NCI-H446 (cell line): ENCODE data around the gene KAT6B.
"Not testable (repeated sequence)": the region's sequence is repeated elsewhere in the genome, so short reads cannot be mapped to it uniquely, and the experiment has no call there.

Experiments
- DNase-seq, 2 experiments: peaks; one replicate each; lab custom pipeline; 2025; lab: John Stamatoyannopoulos, UW

KAT6B gene

GRCh38 chr10:74859546-74859945 is 33.1 kb downstream of the KAT6B start:
- no peak for DNase-seq

- DNase-seq: no peak
Observed at GRCh38 chr10:74862625-74863024, 36.2 kb downstream of the KAT6B start.

- DNase-seq: no peak
Observed at GRCh38 chr10:74863551-74863950, 37.2 kb downstream of the KAT6B start.

- DNase-seq: no peak
Observed at GRCh38 chr10:74867351-74867750, 41.0 kb downstream of the KAT6B start.

- DNase-seq: no peak
Observed at GRCh38 chr10:74868392-74868977, 42.1 kb downstream of the KAT6B start.

- DNase-seq: no peak
Observed at GRCh38 chr10:74869635-74870034, 43.2 kb downstream of the KAT6B start.

GRCh38 chr10:74870191-74870590 is 43.8 kb downstream of the KAT6B start:
- no peak for DNase-seq

GRCh38 chr10:74871595-74872382 is 45.4 kb downstream of the KAT6B start:
- DNase-seq: no peak

- no peak for DNase-seq
Observed at GRCh38 chr10:74873803-74874454, 47.5 kb downstream of the KAT6B start.

GRCh38 chr10:74874649-74875048 is 48.2 kb downstream of the KAT6B start:
- no peak for DNase-seq

- no peak for DNase-seq
Observed at GRCh38 chr10:74875068-74875467, 48.7 kb downstream of the KAT6B start.

GRCh38 chr10:74875966-74876365 is 49.6 kb downstream of the KAT6B start:
- DNase-seq: no peak

GRCh38 chr10:74877054-74877453 is 50.7 kb downstream of the KAT6B start:
- DNase-seq: not testable (repeated sequence)

GRCh38 chr10:74877898-74878297 is 51.5 kb downstream of the KAT6B start:
- no peak for DNase-seq

GRCh38 chr10:74880041-74880440 is 53.6 kb downstream of the KAT6B start:
- DNase-seq: no peak

GRCh38 chr10:74881253-74881884 is 55.0 kb downstream of the KAT6B start:
- no peak for DNase-seq

- no peak for DNase-seq
Observed at GRCh38 chr10:74882427-74882826, 56.0 kb downstream of the KAT6B start.

GRCh38 chr10:74882831-74883230 is 56.4 kb downstream of the KAT6B start:
- DNase-seq: no peak

GRCh38 chr10:74883428-74883827 is 57.0 kb downstream of the KAT6B start:
- no peak for DNase-seq

- no peak for DNase-seq
Observed at GRCh38 chr10:74887614-74888284, 61.3 kb downstream of the KAT6B start.

- peak in 1 of 2 experiments; percentile 32 for DNase-seq
Observed at GRCh38 chr10:74888962-74889661, 62.7 kb downstream of the KAT6B start.

- DNase-seq: no peak
Observed at GRCh38 chr10:74889662-74889998, 63.2 kb downstream of the KAT6B start.
